LNCAP (cell line): ENCODE measurements around the gene MAP2K2.

ENCODE experiments used
- CTCF ChIP-seq: fragments of 450-650 bp; IDR thresholded peaks from 2 replicates; pipeline ENCODE4 v1.5.1; 2017; ENCODE audit warnings: mild to moderate bottlenecking

Gene MAP2K2

GRCh38 chr19:4136680-4137088 is 12.8 kb upstream of the MAP2K2 start:
- no peak for TF ChIP-seq CTCF

GRCh38 chr19:4134351-4134750 is 10.4 kb upstream of the MAP2K2 start:
- TF ChIP-seq CTCF, result no peak

- TF ChIP-seq CTCF, result no peak
Observed at GRCh38 chr19:4130744-4131438, 7.0 kb upstream of the MAP2K2 start.

- no peak for TF ChIP-seq CTCF
Observed at GRCh38 chr19:4124638-4125037, 716 bp upstream of the MAP2K2 start.

- no peak for TF ChIP-seq CTCF
Observed at GRCh38 chr19:4122480-4122879, 1.4 kb downstream of the MAP2K2 start.

GRCh38 chr19:4121815-4122214 is 2.1 kb downstream of the MAP2K2 start:
- TF ChIP-seq CTCF, result no peak

GRCh38 chr19:4121273-4121612 is 2.7 kb downstream of the MAP2K2 start:
- TF ChIP-seq CTCF, result no peak
